RPMI8226 (cell line): ENCODE measurements around the gene EFCAB6.

Experiments
- DNase-seq: peaks from one replicate; pipeline ENCODE4 v3.0.0-alpha.2; 2015

Gene EFCAB6

DNA sequence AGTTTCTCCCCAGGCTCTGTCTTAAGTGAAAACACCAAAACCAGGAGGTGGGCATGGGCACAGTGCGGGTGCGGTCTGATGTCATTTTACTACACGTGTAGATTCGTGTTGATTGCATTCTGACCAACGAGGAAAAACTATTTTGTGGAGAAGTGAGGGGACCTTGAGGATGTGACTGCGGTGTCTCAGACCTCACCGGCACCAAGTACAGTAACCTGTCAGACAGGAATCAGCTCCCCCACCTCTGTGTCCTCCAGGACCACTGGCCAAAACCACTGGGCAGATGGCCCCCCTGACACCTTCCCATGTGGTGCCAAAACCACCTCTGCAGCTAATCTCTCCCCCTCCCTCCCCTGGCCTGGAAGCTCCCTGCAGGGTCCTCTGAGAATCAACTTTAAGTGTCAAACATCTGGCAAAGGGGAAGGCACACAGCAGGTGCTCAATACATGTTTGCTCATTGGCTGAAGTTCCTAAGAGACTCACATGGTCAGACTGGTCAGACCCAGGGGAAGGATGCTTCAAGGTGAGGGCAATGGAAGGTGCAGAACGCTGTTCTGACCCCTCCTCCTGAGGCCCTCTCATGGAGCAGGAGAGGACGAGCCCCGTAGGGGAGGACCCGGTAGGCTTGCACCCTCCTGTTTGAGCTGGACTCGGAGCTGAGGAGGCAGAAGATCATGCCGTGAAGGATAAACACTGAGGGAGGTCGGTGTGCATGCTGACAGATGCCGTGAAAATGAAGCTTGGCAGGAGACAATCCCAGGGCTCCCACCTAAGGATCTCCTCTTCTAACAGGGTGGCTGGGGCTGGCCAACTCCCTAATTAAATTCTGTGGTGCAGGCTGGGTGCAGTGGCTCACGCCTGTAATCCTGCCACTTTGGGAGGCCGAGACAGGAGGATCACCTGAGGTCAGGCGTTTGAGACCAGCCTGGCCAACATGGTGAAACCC lies 270.4 kb downstream of the EFCAB6 start:
- no peak for DNase-seq

DNA sequence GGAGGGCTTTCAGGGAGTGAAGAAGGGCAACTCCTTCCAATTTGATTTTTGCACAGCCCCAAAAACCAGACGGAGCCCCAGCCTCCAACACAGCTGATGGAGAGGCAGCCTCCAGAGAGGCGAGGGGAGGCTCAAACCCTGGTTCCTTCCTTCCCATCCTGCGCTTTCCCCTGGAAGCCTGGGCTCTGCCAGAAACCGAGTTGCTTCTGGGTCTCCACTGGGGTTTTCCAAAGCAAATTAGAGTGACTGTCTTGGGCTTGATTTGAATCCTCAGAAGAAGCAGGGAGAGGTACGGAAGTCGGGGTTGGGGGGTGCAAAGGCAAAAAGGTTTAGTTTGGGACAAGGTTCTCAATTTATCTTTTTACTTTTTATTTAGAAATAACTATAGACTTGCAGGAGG lies 271.1 kb downstream of the EFCAB6 start:
- DNase-seq: no peak

DNA sequence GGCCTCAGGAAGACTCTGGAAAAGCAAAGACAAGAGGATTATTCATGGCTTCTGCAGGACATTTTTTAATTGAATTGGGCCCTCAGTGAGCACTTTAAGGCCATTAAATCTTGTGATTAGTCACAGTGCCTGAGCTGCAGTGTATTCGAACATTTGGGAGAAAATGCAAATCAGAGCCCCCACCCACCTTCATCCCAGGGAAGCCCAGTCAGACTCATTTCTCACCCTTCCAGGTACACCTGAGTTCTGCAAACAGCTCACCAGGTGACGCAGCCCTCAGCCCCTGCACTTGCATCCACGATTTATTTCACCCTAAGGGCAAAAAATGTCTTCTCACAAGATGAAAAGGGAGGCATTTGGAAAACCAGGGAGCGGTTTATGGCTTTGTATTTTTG lies 271.6 kb downstream of the EFCAB6 start:
- DNase-seq: no peak

DNA sequence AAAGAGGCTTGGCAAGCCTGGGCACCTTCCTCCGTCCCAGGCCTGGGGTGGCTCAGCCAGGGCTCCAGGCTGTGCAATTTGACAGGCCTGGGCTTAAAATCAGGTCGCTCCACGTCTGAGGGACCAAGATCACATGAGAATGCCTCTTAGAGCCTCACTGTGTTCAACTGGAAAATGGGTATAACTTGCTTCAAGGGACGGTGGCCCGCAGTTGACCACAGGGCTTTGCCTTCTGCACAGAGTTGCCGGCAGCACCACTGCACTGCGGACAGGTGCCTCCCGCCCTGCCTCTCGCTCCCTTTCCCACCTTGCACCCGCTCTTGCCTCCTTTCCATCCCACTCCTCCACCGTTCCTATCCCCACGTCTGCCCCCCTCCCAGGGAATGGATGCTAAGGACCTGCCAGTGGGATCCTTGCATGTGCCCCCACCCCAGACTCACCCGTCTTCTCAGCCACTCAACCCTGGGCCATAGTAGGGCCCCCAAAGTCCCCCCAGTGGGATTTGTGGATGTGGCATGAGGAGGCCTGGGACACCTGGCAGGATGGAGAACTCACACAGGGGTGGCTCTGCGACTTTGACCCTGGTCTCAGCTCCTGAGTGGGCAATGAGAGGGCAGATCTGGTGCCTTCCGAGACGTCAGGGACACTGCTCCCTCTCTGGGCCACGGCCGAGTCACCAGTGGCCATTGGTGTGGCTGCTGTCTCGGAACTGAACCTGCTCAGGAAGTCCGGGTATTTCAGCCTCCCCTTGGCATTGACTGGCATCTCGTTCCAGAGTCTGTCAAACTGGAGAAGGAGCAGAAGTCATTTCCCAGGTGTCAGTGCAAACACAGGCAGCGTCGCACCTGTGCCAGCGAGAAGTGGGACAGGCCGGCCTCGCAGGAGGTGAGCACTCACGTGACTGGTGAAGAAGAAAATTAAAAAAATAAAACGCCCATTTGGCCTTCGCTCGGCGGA lies 272.3 kb downstream of the EFCAB6 start:
- DNase-seq: no peak

DNA sequence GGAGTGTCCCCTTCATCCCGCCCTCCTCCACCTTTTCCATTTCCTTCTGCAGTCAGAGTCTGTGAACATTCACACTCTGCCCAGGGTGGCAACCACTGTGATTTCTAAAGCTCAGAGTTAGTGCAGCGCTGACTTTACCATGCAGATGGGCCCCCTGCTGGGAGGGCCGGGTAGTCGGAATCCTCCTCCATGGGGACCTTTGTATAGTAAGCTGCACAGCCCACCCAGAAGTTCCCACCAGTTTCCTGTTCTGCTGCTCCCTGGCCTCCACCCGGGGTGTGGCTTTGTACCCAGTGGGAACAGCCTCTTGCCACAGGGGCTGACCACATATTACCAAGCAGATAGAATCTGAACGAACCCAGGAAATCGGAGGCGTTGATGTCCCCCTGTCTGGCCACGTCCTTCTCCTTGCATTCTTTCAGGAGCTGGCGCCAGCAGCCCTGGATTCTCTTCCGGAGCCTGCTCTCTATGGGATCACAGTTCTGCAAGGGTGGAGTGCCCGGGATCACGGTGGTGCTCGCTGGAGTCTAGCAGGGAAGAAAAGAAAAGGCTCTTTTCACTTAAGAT lies 275.0 kb downstream of the EFCAB6 start:
- peak; percentile 55 for DNase-seq

DNA sequence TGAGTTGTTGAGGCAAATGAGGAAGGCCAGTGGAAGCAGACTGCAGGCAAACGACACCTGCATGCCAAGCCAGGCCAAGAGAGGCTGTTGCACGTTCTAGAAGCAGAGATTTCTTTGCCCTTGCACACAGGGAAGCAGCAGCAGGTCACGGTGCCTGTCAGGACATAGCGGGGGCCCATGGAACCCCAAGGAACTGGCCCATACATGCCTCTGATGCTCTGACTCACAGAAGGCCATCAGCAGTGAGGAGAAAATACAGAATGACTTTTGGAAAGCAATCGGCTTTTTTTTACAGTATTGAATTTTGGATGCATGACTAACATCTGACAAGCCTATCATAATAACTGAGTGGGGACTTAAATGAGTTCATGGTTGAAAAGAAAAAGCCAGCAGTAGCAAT lies 276.4 kb downstream of the EFCAB6 start:
- no peak for DNase-seq

DNA sequence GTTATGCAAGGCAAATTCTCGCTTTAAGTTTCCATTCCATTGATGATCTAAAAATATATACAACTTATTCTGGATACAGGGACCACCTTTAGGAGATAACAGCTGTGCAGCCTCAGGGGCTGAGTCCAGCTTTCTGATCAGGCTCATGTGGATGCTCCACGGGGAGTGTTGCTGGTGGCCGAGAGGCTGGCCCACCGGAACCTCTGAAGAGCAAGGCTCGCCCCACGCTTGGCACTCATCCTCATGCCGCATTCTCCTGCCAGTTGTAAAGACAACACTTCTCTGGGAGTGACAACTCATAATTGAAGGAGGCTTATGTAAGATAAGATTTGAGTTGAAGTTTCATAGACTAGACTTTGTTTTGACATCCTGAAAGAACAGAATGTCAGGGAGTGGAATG lies 276.8 kb downstream of the EFCAB6 start:
- no peak for DNase-seq

DNA sequence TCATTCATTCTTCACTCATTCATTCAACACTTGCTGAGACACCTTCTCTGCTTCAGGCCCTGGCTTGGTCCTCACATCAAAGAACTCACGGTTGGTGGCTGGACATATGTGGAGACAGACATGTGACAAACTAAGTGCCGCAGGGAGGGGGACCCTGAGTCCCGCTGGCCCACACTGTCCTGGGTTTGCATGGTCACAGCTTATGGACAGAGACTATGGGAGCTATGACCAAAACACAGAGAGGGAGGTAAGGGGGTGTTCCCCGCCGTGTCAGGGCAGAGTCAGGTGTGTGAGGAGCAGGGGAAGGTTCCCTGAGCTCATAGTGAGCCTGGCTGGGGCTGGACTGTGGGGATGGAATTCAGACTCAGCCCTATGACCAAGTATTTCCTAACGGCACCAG lies 277.2 kb downstream of the EFCAB6 start:
- DNase-seq: no peak

DNA sequence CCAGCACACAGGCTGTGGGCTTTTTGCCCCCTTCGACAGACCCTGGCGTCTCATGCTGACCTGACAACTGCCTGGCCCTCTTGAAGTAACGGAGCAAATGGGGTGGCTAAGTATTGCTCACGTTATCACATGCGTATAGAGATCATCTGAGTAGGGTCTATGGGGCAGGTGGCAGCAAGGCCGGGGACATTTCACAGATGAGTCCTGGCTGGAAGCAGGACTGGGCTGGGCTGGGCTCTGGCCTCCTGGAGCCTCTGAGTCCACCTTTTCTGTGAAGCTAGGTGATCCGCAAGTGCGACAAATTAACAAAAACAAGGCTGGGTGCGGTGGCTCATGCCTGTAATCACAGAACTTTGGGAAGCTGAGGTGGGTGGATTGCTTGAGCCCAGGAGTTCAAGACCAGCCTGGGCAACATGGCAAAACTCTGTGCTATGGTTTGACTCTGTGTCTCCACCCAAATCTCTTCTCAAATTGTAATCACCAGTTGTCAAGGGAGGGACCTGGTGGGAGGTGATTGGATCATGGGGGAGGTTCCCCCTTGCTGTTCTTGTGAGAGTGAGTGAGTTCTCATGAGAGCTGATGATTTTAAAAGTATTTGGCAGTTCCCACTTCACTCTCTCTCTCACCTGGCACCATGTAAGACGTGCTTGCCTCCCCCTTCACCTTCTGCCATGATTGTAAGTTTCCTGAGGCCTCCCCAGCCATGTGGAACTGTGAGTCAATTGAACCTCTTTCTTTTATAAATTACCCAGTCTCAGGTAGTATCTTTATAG lies 278.3 kb downstream of the EFCAB6 start:
- no peak for DNase-seq

DNA sequence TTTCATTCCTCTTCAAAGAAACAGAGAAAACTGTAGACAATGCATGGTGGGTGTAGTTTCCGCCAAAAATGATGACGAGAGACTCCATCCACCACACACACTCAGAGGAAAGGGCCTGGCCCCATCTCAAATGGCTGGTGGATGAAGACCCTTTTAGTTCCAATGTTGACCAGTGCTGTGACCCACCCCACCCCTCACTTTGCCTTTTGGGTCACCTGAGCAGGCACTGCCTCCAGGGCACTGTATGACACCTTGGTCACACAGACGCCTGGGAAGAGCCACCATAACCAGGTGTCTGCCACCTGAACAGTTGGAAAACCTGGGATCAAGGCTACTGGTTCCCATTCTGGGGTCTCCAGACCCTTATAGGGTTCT lies 279.0 kb downstream of the EFCAB6 start:
- DNase-seq: no peak

DNA sequence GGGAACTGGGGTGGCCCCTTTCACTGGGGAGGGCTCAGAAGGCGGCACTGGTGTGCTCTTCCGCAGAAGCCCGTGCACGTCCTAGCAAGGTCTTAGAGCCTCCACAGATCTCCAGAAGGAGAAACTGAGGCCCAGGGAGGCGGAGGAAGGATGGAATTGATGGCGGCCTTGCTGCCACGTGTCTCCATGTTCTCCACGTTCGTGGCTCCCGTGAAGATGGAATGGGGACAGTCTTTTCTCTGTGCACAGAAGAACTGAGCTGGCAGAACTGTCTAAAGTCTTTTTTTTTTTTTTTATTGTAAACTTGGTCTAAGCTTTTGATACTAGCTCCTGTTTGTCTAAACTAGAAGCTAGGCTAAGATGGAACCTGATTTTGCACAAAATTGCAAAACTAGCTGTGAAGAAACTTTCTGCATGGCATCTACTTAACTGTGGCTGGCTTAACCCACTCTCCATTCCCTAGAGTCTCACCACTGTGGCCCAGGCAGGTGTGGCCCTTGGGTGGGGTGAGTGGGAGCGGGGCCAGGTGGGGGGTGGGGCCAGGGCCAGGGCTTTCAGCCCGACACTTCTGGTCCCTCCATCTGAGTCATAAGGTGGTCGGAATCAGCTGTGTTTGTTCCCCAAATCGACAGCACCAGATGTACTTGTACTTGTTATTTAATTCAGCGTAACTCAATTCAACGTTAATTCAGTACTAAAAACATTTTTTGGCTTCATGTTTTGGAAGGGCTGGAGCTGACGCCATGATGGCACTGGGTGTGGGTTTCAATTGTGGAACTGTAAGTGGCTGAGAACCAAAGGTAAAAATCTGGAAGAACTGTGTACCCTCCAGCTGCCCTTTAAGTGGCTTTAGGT lies 279.6 kb downstream of the EFCAB6 start:
- DNase-seq: no peak

DNA sequence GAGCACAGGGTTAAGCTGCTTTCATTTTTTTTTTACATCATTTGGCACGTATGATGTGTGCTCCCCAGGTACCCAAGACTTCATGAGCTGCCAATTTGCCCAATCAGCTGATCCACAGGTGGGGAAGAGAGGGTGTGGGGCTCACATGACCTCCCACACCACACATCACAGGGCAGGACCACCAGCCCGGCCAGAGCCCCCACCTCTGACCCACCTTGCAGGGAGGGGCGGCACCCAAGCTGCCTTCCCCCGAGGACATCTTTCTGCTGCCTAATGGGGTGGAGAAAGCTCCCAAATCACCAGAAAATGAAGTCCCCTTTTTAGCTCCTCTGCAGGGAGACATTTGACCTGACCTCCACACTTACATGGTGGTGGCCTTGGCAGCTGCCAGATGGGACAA lies 280.5 kb downstream of the EFCAB6 start:
- DNase-seq: no peak

DNA sequence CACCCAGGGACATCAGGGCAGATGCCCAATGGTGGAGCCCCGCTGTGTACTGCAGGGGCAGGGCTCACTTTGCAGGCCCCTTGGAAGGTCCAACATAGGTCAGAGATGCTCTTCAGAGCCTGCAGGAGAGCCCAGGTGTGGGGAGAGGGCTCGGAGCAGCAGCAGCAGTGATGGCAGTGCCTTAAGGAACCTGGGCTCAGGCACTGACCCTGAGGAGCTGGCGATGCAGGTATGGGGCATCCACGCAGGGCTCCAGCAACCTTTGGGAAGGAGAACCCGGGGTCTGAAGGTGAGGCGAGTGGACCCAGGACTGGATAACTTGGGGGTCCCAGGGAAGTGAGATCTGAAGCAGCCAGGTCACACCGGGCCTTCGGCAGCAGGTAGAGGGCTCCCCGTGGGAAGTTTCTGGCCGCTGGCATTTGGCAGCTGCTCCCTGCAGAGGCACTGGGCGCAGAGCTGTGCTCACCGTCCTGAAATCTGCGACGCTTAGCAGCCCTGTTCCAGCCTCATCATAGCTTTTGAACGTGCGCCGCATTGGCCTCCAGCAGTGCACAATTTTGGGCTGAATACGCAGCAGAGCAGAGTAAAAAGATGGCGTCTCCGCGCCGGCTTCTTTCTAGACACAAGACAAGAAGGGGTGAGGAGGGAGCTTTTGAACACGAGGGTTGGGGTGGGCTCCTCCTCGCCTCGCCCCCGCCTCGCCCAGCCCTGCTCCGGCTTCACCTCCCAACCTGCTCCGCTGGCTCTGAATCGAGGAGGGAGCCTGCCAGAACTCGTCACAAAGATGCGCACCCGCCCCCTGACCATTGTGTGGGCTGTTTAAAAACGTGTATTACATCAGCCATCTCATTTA lies 281.5 kb downstream of the EFCAB6 start:
- DNase-seq: no peak

DNA sequence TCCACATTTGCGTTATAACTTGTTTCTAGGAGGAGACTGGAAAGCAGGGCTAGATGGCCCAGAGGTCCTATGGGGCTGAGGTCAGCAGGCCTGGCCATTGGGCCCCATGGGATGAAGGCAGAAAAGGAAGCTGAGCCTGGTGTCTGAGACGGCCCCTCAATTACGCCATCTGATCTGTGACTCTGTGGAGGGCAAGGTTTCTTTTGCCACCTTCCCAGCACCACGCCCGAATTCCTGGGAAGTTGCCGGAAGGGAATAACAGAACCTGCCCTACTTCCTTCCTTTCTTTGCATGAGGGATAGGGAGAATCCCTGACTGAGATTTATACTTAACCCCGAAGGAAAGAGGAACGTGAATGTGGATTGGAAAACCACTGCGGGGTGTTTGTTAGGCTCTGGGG lies 282.2 kb downstream of the EFCAB6 start:
- DNase-seq: no peak

DNA sequence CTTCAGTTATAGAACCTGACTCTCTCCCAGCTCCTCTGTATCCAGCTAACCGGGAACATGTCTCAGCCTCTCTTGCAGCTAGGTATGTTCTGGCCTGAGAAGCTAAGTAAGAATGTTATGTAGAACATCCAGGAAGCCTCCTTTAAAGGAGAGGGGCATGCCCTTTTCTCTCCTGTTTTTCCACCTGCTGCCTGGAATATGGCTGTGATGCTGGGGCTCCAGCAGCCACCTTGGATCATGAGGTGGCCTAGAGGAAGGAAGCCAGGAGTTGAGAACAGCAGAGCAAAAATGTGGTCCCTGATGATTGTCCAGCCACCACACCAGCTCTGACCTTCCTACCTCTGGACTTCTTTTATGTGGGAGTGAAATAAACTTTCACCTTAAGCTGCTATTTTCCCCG lies 282.6 kb downstream of the EFCAB6 start:
- DNase-seq: no peak

DNA sequence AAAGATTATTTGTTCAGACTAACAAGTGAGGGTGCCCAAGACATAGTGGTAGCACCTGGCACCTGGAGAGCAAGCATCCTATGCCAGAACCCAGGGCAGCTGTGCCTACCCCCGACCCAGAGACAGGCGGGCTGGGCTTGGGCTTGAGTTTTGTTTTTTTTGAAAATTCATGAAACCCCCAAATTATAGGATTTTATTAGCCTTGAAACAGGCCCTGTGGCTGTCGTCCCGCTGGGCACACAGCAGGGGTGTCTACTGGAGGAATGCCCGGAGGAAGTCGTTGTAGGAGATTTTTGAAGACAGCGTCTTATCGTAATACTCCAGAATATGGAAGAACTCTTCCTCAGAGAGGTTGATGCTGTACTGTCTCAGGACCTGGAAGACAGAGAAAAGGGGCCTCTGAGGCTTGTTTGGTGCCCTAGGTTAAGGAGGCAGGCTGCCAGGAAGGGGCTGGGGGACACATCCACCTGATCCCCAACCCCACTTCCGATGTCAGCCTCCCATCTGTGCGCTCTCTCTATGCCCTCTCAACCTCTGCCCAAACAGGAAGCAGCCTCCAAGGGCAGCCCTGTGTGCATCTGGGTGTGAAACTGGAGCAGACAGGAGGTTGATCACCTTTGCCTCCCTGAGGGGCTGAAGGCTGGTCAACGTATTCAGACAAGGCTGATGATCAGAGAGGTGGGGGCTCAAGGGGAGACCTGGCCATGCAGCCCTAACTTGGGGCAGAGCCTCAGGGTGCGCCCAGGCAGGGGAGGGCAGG lies 283.3 kb downstream of the EFCAB6 start:
- DNase-seq: peak; percentile 33

DNA sequence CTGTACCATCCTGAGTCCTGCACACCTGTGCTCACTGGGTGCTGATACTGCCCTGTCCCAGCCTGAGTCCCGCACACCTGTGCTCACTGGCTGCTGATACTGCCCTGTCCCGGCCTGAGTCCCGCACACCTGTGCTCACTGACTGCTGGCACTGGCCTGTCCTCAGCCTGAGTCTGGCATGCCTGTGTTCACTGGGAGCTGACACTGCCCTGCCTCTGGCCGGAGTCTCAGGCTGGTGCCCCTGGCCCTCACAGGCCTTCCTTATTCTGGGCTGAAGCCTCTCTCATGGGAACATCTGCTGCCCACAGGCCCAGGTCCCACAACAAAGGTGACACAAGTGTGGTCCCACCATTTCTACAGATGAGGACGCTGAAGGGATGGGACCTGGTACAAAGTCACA lies 285.2 kb downstream of the EFCAB6 start:
- DNase-seq: peak; percentile 20

DNA sequence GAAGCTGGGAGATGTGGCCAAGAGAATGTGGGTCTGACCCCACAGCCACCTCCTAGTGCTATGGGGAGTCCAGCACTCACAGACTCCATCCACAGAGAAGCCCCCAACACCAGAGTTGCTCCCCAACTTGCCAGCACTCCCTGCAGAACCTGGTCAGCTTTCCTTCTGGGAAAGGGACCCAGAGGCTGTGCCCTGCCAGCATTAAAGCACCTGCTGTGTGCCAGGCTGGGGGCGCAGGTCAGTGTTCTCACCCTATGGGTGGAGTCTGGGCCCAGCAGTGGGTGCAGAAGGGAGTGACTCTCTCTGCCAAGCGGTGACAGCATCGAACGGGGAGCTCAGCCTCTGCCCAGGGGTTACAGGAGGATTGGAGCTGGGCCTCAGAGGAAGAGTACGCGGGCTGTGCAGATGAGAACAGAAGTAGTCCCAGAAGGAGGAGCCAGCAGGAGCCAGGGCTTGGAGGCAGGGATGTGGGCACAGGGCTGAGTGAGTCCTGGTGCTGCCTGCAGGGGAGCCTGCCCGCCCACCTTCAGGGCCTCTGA lies 285.9 kb downstream of the EFCAB6 start:
- no peak for DNase-seq

DNA sequence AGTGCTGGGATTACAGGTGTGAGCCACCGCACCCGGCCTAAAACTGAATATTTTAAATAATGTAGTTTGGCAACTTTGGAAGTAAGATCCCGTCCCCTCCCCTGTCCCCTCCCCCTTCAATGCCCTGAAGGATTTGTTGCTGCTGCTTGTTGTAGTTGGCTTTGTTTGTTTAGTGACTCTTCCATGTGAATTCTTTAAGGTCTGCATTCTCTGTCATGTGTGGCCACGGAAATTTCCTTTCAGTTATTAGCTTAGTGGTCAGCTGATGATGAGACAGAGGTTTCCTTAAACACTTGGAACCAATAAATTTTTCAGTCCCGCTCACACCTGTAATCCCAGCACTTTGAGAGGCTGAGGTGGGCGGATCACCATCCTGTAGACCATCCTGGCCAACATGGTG lies 290.4 kb downstream of the EFCAB6 start:
- DNase-seq: no peak

DNA sequence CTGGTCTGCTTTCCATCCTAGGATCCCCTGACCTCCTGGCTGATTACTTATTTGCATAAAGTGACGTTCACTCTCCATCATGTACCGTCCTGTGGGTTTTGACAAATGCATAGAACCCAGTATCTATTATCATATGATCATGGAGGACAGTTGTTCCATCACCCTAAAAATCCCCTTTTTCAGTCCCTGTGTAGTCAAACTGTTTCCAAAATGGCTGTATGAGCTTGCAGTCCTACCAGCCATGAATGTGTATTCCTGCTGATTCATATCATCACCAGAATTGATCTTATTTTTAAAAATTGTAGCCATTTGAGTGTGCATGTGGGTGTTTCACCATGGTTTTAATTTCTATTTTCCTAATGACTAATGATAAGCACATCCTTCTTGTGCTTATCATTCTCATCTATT lies 291.5 kb downstream of the EFCAB6 start:
- no peak for DNase-seq
